Measurements from ENCODE around the gene ADAMTS6.

DNA sequence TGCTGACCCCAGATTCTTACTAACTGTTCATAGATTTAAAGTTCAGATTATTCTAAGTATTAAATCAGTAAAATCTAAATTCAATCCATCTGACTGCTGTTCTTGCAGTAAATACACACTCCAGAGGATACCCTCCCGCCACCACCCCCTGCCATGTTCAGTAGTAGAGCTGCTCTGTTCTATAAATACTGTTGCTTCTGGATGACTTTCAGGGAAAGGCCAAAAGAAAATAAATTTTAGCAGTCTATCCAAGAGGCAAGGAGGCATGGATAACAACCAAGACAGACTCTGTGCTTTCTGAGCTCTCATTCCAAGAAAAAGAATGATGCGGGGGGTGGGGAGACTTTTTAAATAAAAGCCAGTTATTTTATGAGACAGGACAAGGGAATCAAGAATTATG, 115.1 kb downstream of the ADAMTS6 start:
- TF ChIP-seq EZH2 (IDR thresholded peaks at IDR 0.05; ENCODE audit: borderline replicate concordance, low read depth, low read length, severe bottlenecking), result no peak
- TF ChIP-seq, protein P1, sequence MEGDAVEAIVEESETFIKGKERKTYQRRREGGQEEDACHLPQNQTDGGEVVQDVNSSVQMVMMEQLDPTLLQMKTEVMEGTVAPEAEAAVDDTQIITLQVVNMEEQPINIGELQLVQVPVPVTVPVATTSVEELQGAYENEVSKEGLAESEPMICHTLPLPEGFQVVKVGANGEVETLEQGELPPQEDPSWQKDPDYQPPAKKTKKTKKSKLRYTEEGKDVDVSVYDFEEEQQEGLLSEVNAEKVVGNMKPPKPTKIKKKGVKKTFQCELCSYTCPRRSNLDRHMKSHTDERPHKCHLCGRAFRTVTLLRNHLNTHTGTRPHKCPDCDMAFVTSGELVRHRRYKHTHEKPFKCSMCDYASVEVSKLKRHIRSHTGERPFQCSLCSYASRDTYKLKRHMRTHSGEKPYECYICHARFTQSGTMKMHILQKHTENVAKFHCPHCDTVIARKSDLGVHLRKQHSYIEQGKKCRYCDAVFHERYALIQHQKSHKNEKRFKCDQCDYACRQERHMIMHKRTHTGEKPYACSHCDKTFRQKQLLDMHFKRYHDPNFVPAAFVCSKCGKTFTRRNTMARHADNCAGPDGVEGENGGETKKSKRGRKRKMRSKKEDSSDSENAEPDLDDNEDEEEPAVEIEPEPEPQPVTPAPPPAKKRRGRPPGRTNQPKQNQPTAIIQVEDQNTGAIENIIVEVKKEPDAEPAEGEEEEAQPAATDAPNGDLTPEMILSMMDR (IDR thresholded peaks at IDR 0.05; ENCODE audit: borderline replicate concordance, extremely low read depth, low read length, poor library complexity, severe bottlenecking), result no peak
